ENCODE data around the gene MPRIP.

DNA sequence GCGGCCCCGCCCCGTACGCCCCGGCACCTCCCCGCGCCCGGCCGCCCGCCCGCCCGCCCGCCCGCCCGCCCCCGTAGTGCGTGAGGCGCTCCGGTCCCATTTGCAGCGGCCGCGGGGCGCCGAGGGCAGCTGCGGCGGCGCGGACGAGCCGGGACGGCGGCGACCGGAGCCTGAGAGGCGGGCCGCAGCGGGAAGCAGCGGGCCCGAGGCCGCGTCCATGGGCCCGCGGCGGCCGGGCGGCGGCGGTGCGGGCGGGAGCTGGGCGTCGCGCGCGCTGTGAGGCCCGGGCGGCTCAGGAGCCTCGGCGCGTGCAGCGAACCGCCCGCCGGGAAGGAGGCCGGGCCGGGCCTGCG is at the start of gene MPRIP:
- TF ChIP-seq, protein P1, sequence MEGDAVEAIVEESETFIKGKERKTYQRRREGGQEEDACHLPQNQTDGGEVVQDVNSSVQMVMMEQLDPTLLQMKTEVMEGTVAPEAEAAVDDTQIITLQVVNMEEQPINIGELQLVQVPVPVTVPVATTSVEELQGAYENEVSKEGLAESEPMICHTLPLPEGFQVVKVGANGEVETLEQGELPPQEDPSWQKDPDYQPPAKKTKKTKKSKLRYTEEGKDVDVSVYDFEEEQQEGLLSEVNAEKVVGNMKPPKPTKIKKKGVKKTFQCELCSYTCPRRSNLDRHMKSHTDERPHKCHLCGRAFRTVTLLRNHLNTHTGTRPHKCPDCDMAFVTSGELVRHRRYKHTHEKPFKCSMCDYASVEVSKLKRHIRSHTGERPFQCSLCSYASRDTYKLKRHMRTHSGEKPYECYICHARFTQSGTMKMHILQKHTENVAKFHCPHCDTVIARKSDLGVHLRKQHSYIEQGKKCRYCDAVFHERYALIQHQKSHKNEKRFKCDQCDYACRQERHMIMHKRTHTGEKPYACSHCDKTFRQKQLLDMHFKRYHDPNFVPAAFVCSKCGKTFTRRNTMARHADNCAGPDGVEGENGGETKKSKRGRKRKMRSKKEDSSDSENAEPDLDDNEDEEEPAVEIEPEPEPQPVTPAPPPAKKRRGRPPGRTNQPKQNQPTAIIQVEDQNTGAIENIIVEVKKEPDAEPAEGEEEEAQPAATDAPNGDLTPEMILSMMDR (IDR thresholded peaks at IDR 0.05) = no peak
- peak in 1 of 2 donors; percentile 56 for TF ChIP-seq POLR2A (IDR thresholded peaks at IDR 0.05)
